Gastrocnemius medialis (tissue), 4 donors: ENCODE measurements around the gene MCRIP2. TPM values are rescaled to one million over a fixed set of nuclear protein-coding genes. Genes with fewer than 3 reads are reported as not detected.
"Not testable (repeated sequence)": the region's sequence is repeated elsewhere in the genome, so short reads cannot be mapped to it uniquely, and the experiment has no call there.

Experiments
- ATAC-seq, 2 donors: fragments of 150-250 bp; one replicate each; pipeline ENCODE4 v1.9.1; 2016
- DNase-seq, 2 donors: peaks; one replicate each; pipeline ENCODE4 v3.0.0-alpha.2; 2019
- H3K27ac ChIP-seq, 4 donors: fragments of 200-600 bp; sonication (generic); 1 replicate in 1 of 4; 2 replicates in 3 of 4; pipeline ENCODE4 v1.5.1; 2016 to 2018; ENCODE audit warnings: mild to moderate bottlenecking in 2 of 4, moderate library complexity in 1 of 4
- H3K27me3 ChIP-seq, 3 donors: fragments of 200-600 bp; sonication (generic) in 2 of 3; 1 replicate in 1 of 3; 2 replicates in 2 of 3; pipeline versions ENCODE4 v1.5.1 to v1.6.0; 2016 to 2019; ENCODE audit warnings: mild to moderate bottlenecking in 1 of 3, moderate library complexity in 1 of 3
- H3K36me3 ChIP-seq, 2 donors: fragments of 200-600 bp; sonication (generic) in 1 of 2; one replicate each; pipeline ENCODE4 v1.5.1; 2017 to 2018
- H3K4me1 ChIP-seq, 2 donors: fragments of 200-600 bp; sonication (generic) in 1 of 2; one replicate each; pipeline ENCODE4 v1.5.1; 2016 to 2017; ENCODE audit warnings: mild to moderate bottlenecking in 2 of 2
- H3K4me3 ChIP-seq, 4 donors: fragments of 200-600 bp; sonication (generic) in 3 of 4; 1 replicate in 1 of 4; 2 replicates in 3 of 4; pipeline ENCODE4 v1.5.1; 2016 to 2019; ENCODE audit warnings: mild to moderate bottlenecking in 2 of 4
- H3K9me3 ChIP-seq, 3 donors: fragments of 200-600 bp; sonication (generic) in 2 of 3; 1 replicate in 1 of 3; 2 replicates in 2 of 3; pipeline ENCODE4 v1.5.1; 2016 to 2019
- CTCF ChIP-seq, 5 experiments: fragments of 450-650 bp in 3 of 5; fragments of 200-600 bp in 2 of 5; sonication (generic) in 2 of 5; IDR thresholded peaks in 4 of 5; conservative IDR thresholded peaks in 1 of 5; 1 replicate in 4 of 5; 2 replicates in 1 of 5; pipeline ENCODE4 v1.5.1; 2016 to 2019; ENCODE audit warnings: antibody characterized with exemption in 5 of 5, mild to moderate bottlenecking in 3 of 5, moderate library complexity in 3 of 5
- POLR2A ChIP-seq, 2 donors: fragments of 450-650 bp; IDR thresholded peaks; one replicate each; pipeline ENCODE4 v1.6.1; 2017; ENCODE audit warnings: antibody characterized with exemption in 2 of 2, mild to moderate bottlenecking in 2 of 2, moderate library complexity in 2 of 2
- in situ Hi-C, 4 donors: fragments of 200-750 bp; cut with MboI; loops; one replicate each; pipeline versions ENCODE4 v1.15.0 to v1.8.0; 2017; ENCODE audit warnings: low sequenced_read_pairs in 4 of 4
- intact Hi-C: fragments of 100-400 bp; cut with DNase I; formaldehyde crosslinking; loops from one replicate; pipeline ENCODE4 v1.15.1; 2023; ENCODE audit warnings: low total_unique reads
- total RNA-seq, 4 donors: library from RNA; depleted of rRNA; stranded (reverse); fragments of >200 nt; gene quantifications; one replicate each; pipeline versions ENCODE4 v1.1.0 to v1.2.3, GENCODE V29; 2016

The MCRIP2 gene
- total RNA-seq, 4 donors from 2014 or later = 59.6 to 155 (median 114) TPM

- DNase-seq (no peak), ATAC-seq (no peak)
- H3K4me1 ChIP-seq = peaks cover 25 to 46% of the 10 kb centered on the region in 2 donors
- H3K27ac ChIP-seq = no peak overlapping the region
- peaks cover 0 to 20% of the 10 kb centered on the region in 2 donors for H3K36me3 ChIP-seq
- no peak for TF ChIP-seq POLR2A (IDR thresholded peaks at IDR 0.05)
- no peak for TF ChIP-seq CTCF (IDR thresholded peaks at IDR 0.05 in 4 of 5, conservative IDR thresholded peaks at IDR 0.05 in 1 of 5)
- H3K4me3 ChIP-seq = no peak overlapping the region
- H3K27me3 ChIP-seq = peaks cover under 1 to 11% (median 10%) of the 10 kb centered on the region in 3 donors
- intact Hi-C loops = loop anchor here (10.0 kb wide), 1 partner anchor 617 kb away; the partner anchor contains the start of gene UBE2I
- in situ Hi-C loops = no loop called here
- H3K9me3 ChIP-seq = no peaks in the 10 kb centered on the region
These were observed 45.9 kb downstream of the MCRIP2 start for GRCh38 chr16:687499-687898.

- H3K27ac ChIP-seq = peak overlapping the region; percentile 84 to 96 (median 91)
- peaks cover 16 to 32% of the 10 kb centered on the region in 2 donors for H3K4me1 ChIP-seq
These were observed 47.7 kb downstream of the MCRIP2 start for GRCh38 chr16:689175-689897.

GRCh38 chr16:691242-691641 is 49.6 kb downstream of the MCRIP2 start:
- intact Hi-C loops, H3K4me3 ChIP-seq, H3K36me3 ChIP-seq, H3K27ac ChIP-seq, DNase-seq, ATAC-seq, H3K9me3 ChIP-seq, in situ Hi-C loops: not testable (repeated sequence)
- H3K4me1 ChIP-seq = peaks cover 13 to 23% of the 10 kb centered on the region in 2 donors
- H3K27me3 ChIP-seq = peaks cover 34 to 46% (median 40%) of the 10 kb centered on the region in 3 donors

More at GRCh38 chr16:689175-689897, 47.7 kb downstream of the MCRIP2 start:
- H3K27me3 ChIP-seq = peaks cover 17 to 29% (median 25%) of the 10 kb centered on the region in 3 donors
- H3K9me3 ChIP-seq = no peaks in the 10 kb centered on the region
- intact Hi-C loops (loop anchor here (10.0 kb wide), 1 partner anchor 615 kb away; the partner anchor contains the start of gene UBE2I), in situ Hi-C loops (no loop called here)
- no peak for ATAC-seq
- no peak for DNase-seq
- H3K36me3 ChIP-seq = peaks cover 0 to 11% of the 10 kb centered on the region in 2 donors
- TF ChIP-seq CTCF (IDR thresholded peaks at IDR 0.05 in 4 of 5, conservative IDR thresholded peaks at IDR 0.05 in 1 of 5) (no peak), POLR2A (IDR thresholded peaks at IDR 0.05) (no peak)
- H3K4me3 ChIP-seq = peak overlapping the region; percentile 80 to 99 (median 96)

- H3K27me3 ChIP-seq = peaks cover 46 to 55% (median 46%) of the 10 kb centered on the region in 3 donors
- intact Hi-C loops = no loop called here
- ATAC-seq = no peak
These were observed 50.9 kb downstream of the MCRIP2 start for GRCh38 chr16:692356-693108.

More at GRCh38 chr16:692356-693108, 50.9 kb downstream of the MCRIP2 start:
- in situ Hi-C loops = no loop called here
- Histone ChIP-seq H3K27ac (no peak overlapping the region), H3K4me1 (peaks cover 13 to 23% of the 10 kb centered on the region in 2 donors), H3K4me3 (no peak overlapping the region), H3K36me3 (no peaks in the 10 kb centered on the region), H3K9me3 (no peaks in the 10 kb centered on the region)
- TF ChIP-seq POLR2A (IDR thresholded peaks at IDR 0.05) (no peak), CTCF (IDR thresholded peaks at IDR 0.05 in 4 of 5, conservative IDR thresholded peaks at IDR 0.05 in 1 of 5) (no peak)
- DNase-seq = no peak
